Uterus (tissue), 2 donors: ENCODE data around the gene SLC4A2.

ENCODE experiments used
- POLR2A ChIP-seq, 2 donors: fragments of 450-650 bp; IDR thresholded peaks; one replicate each; pipeline ENCODE4 v1.6.1; 2016; ENCODE audit warnings: antibody characterized with exemption in 2 of 2, mild to moderate bottlenecking in 1 of 2, moderate library complexity in 1 of 2
- TF ChIP-seq, protein P1 (sequence below), 4 experiments: fragments of 200-600 bp in 2 of 4; fragments of 450-650 bp in 2 of 4; sonication (generic) in 2 of 4; IDR thresholded peaks; one replicate each; pipeline ENCODE4 v1.5.1; 2016 to 2019; ENCODE audit warnings: antibody characterized with exemption in 4 of 4, mild to moderate bottlenecking in 2 of 4, moderate library complexity in 1 of 4

DNA sequence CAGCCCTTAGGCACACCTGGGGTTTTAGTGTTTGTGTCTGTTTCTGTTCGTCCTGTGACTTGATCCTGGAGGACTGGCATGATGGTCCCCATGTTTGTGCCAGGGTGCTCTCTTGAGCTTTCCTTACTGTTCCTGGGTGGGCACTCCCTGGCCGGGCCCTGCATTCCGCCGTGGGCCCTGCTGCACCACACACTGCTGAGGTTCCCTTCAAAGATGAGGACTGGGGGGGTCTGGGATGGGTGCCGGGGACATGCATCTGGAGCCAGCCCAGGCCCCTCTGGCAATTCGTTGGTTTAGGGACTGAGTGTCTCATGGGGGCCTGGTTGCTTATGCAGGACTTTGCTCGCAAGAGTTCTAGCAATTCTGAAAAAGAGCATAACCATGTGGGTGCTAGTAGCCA is 31.6 kb downstream of the SLC4A2 start:
- TF ChIP-seq POLR2A (IDR thresholded peaks at IDR 0.05) = no peak
- TF ChIP-seq, protein P1, sequence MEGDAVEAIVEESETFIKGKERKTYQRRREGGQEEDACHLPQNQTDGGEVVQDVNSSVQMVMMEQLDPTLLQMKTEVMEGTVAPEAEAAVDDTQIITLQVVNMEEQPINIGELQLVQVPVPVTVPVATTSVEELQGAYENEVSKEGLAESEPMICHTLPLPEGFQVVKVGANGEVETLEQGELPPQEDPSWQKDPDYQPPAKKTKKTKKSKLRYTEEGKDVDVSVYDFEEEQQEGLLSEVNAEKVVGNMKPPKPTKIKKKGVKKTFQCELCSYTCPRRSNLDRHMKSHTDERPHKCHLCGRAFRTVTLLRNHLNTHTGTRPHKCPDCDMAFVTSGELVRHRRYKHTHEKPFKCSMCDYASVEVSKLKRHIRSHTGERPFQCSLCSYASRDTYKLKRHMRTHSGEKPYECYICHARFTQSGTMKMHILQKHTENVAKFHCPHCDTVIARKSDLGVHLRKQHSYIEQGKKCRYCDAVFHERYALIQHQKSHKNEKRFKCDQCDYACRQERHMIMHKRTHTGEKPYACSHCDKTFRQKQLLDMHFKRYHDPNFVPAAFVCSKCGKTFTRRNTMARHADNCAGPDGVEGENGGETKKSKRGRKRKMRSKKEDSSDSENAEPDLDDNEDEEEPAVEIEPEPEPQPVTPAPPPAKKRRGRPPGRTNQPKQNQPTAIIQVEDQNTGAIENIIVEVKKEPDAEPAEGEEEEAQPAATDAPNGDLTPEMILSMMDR (IDR thresholded peaks at IDR 0.05) = no peak
